ENCODE data around the gene RGS11. TPM values are rescaled to one million over a fixed set of nuclear protein-coding genes. Genes with fewer than 3 reads are reported as not detected.

The RGS11 gene
- 1.0 and 2.4 TPM in 2 replicates for total RNA-seq

GRCh38 chr16:275786-276232, at the start of gene RGS11:
Gene RGS11, minus strand, starts transcription at chr16:275944. Its CDS starts 33 bp downstream, at chr16:275911.

GRCh38 chr16:283033-283805, 7.5 kb upstream of the RGS11 start, which contains the start of gene PDIA2:
Gene PDIA2, plus strand, starts transcription at chr16:283164. Its CDS starts 6 bp downstream, at chr16:283170.

GRCh38 chr16:280552-280951, 4.8 kb upstream of the RGS11 start, which contains the start of gene ARHGDIG:
Gene ARHGDIG, plus strand, starts transcription at chr16:280591. Its CDS starts 90 bp downstream, at chr16:280681.

GRCh38 chr16:234468-235305, 41.1 kb downstream of the RGS11 start, which contains the start of gene FAM234A:
Gene FAM234A, plus strand, starts transcription at chr16:234821. Its CDS starts 19,593 bp downstream, at chr16:254414.

GRCh38 chr16:228852-229730, 46.7 kb downstream of the RGS11 start, which contains the start of gene LUC7L:
Gene LUC7L, minus strand, starts transcription at chr16:229449. Its CDS starts 110 bp downstream, at chr16:229339.

Other genes starting within 250 kb of the RGS11 start
- 1.5 and 3.1 TPM in 2 replicates for gene POLR3K, start 222.3 kb downstream of the RGS11 start, total RNA-seq
- 10.7 and 17.3 TPM in 2 replicates for gene SNRNP25, start 222.1 kb downstream of the RGS11 start, total RNA-seq
- gene RHBDF1, start 203.3 kb downstream of the RGS11 start, total RNA-seq, result 71.1 and 96.6 TPM in 2 replicates
- gene MPG, start 197.7 kb downstream of the RGS11 start, total RNA-seq, result 147 and 251 TPM in 2 replicates
- gene NPRL3, start 137.3 kb downstream of the RGS11 start, total RNA-seq, result 12.9 and 14.2 TPM in 2 replicates
- not detected in 2 replicates for gene HBZ, start 123.3 kb downstream of the RGS11 start, total RNA-seq
- gene HBM, start 110.0 kb downstream of the RGS11 start, total RNA-seq, result not detected in 2 replicates
- gene HBA2, start 103.1 kb downstream of the RGS11 start, total RNA-seq, result not detected in 2 replicates
- not detected in 2 replicates for gene HBA1, start 99.3 kb downstream of the RGS11 start, total RNA-seq
- not detected in 2 replicates for gene HBQ1, start 95.5 kb downstream of the RGS11 start, total RNA-seq
- 31.5 and 59.0 TPM in 2 replicates for gene LUC7L, start 46.5 kb downstream of the RGS11 start, total RNA-seq
- gene FAM234A, start 41.1 kb downstream of the RGS11 start, total RNA-seq, result 58.8 and 81.4 TPM in 2 replicates
- gene ARHGDIG, start 4.6 kb upstream of the RGS11 start, total RNA-seq, result 0.44 TPM in 1 of 2 replicates, not detected in the other
- gene PDIA2, start 7.2 kb upstream of the RGS11 start, total RNA-seq, result 0.57 and 2.8 TPM in 2 replicates
- 25.8 and 28.2 TPM in 2 replicates for gene AXIN1, start 76.8 kb upstream of the RGS11 start, total RNA-seq
- gene MRPL28, start 94.6 kb upstream of the RGS11 start, total RNA-seq, result 76.4 and 85.0 TPM in 2 replicates
- 109 and 146 TPM in 2 replicates for gene PGAP6, start 106.0 kb upstream of the RGS11 start, total RNA-seq
- 96.1 and 115 TPM in 2 replicates for gene NME4, start 121.3 kb upstream of the RGS11 start, total RNA-seq
- gene DECR2, start 125.9 kb upstream of the RGS11 start, total RNA-seq, result 8.8 and 10.2 TPM in 2 replicates
- gene RAB11FIP3, start 149.7 kb upstream of the RGS11 start, total RNA-seq, result 23.2 and 27.8 TPM in 2 replicates

All from placental pericyte (primary cell).